Right atrium auricular region (tissue), 2 donors: ENCODE measurements around the gene PPP4R1. TPM values are rescaled to one million over a fixed set of nuclear protein-coding genes. Genes with fewer than 3 reads are reported as not detected.

Experiments used
- DNase-seq: peaks from one replicate; pipeline ENCODE4 v3.0.0-alpha.2; 2019; ENCODE audit warnings: low spot score
- H3K27ac ChIP-seq, 2 donors: fragments of 200-600 bp; sonication (generic); 1 replicate in 1 of 2; 2 replicates in 1 of 2; pipeline ENCODE4 v1.5.1; 2016 to 2019
- H3K27me3 ChIP-seq, 2 donors: fragments of 200-600 bp; sonication (generic); one replicate each; pipeline versions ENCODE4 v1.5.1 to v1.6.0; 2017 to 2019
- H3K36me3 ChIP-seq: fragments of 200-600 bp; sonication (generic); one replicate; pipeline ENCODE4 v1.5.1; 2016
- H3K4me1 ChIP-seq, 2 donors: fragments of 200-600 bp; sonication (generic); one replicate each; pipeline versions ENCODE4 v1.5.1 to v1.6.0; 2017 to 2019
- H3K4me3 ChIP-seq, 2 donors: fragments of 200-600 bp; sonication (generic); 1 replicate in 1 of 2; 2 replicates in 1 of 2; pipeline ENCODE4 v1.5.1; 2017 to 2019; ENCODE audit warnings: mild to moderate bottlenecking in 1 of 2, moderate library complexity in 1 of 2
- H3K9me3 ChIP-seq, 2 donors: fragments of 200-600 bp; sonication (generic); one replicate each; pipeline ENCODE4 v1.5.1; 2019
- CTCF ChIP-seq, 2 donors: fragments of 200-600 bp; sonication (generic); IDR thresholded peaks; one replicate each; pipeline ENCODE4 v1.5.1; 2019; ENCODE audit warnings: antibody characterized with exemption in 2 of 2
- total RNA-seq, 2 donors: library from RNA; depleted of rRNA; stranded (reverse); fragments of >200 nt; gene quantifications; one replicate each; pipeline ENCODE4 v1.1.0, GENCODE V29; 2016

PPP4R1 gene
- total RNA-seq, 2 donors from 2014 or later, result 38.9 to 51.4 TPM

GRCh38 chr18:9570255-9570654 is 44.1 kb downstream of the PPP4R1 start:
- H3K27me3 ChIP-seq, result no peaks in the 10 kb centered on the region
- DNase-seq, result no peak
- H3K9me3 ChIP-seq, result no peaks in the 10 kb centered on the region
- H3K27ac ChIP-seq, result no peak overlapping the region
- H3K4me3 ChIP-seq, result no peak overlapping the region
- H3K4me1 ChIP-seq, result no peaks in the 10 kb centered on the region
- TF ChIP-seq CTCF (IDR thresholded peaks at IDR 0.05), result no peak
- H3K36me3 ChIP-seq, result peaks cover 34% of the 10 kb centered on the region

DNA sequence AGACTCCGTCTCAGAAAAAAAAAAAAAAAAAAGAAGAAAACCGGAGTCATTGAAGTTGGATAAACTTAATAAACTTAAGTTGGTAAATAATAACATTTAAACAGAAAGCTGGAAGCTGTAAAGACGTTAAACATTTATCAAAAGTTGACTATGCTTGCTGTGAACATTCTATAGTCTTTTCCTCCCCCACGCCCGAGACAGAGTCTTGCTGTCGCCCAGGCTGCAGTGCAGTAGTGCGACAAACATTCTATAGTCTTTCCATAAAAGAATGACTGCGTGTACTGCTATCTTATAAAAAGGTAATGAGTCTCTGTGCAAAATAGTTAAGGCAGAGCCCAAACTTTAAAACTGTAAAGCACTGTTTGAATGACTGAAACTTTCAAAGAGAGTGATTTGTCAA is 45.2 kb downstream of the PPP4R1 start:
- H3K36me3 ChIP-seq, result peaks cover 34% of the 10 kb centered on the region
- no peak for TF ChIP-seq CTCF (IDR thresholded peaks at IDR 0.05)
- no peak overlapping the region for H3K27ac ChIP-seq
- H3K4me1 ChIP-seq, result peaks cover 0 to 7% of the 10 kb centered on the region in 2 donors
- H3K9me3 ChIP-seq, result no peaks in the 10 kb centered on the region
- H3K27me3 ChIP-seq, result no peaks in the 10 kb centered on the region
- no peak overlapping the region for H3K4me3 ChIP-seq
- no peak for DNase-seq

GRCh38 chr18:9568186-9568585 is 46.2 kb downstream of the PPP4R1 start:
- H3K9me3 ChIP-seq, result no peaks in the 10 kb centered on the region
- no peak overlapping the region for H3K27ac ChIP-seq
- H3K36me3 ChIP-seq, result peaks cover 38% of the 10 kb centered on the region
- no peak for TF ChIP-seq CTCF (IDR thresholded peaks at IDR 0.05)
- H3K4me3 ChIP-seq, result no peak overlapping the region
- peaks cover 0 to 11% of the 10 kb centered on the region in 2 donors for H3K4me1 ChIP-seq
- no peak for DNase-seq
- no peaks in the 10 kb centered on the region for H3K27me3 ChIP-seq

DNA sequence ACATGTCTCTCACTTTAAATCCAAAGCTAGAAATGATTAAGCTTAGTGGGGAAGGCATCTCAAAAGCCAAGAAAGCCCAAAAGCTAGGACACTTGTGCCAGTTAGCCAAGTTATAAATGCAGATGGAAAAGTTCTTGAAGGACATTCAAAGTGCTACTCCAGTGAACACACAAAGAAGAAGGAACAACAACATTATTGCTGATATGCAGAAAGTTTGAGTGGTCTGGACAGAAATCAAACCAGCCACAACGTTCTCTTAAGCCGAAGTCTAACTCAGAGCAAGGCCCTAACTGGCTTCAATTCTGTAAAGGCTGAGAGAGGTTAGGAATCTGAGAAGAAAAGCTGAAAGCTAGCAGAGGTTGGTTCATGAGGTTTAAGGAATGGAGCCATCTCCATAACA is 49.0 kb downstream of the PPP4R1 start:
- Histone ChIP-seq H3K27me3 (no peaks in the 10 kb centered on the region), H3K4me1 (peaks cover 0 to 11% of the 10 kb centered on the region in 2 donors), H3K9me3 (no peaks in the 10 kb centered on the region), H3K4me3 (no peak overlapping the region), H3K36me3 (peaks cover 53% of the 10 kb centered on the region), H3K27ac (no peak overlapping the region)
- no peak for TF ChIP-seq CTCF (IDR thresholded peaks at IDR 0.05)
- no peak for DNase-seq

DNA sequence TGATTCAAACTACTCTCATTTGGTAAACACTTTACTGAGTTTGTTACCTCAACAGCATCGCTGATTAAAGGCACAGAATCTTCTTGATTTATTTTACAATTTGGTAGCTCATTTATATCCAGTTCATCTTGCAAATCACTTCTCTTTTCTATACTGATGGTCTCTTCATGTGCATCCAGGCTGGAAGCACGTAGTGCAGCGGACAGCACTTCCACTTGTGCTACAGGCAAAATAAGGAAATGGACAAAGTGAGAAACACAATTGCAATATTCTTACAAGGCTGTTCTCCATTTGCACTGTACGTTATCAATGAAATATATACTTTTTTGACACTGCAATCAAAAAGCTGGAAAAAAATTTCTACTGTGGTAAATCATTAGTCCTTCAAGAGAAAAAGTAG is 51.0 kb downstream of the PPP4R1 start:
- no peak for DNase-seq
- H3K27ac ChIP-seq, result no peak overlapping the region
- no peak overlapping the region for H3K4me3 ChIP-seq
- H3K27me3 ChIP-seq, result no peaks in the 10 kb centered on the region
- TF ChIP-seq CTCF (IDR thresholded peaks at IDR 0.05), result no peak
- H3K36me3 ChIP-seq, result peaks cover 54% of the 10 kb centered on the region
- peaks cover 0 to 11% of the 10 kb centered on the region in 2 donors for H3K4me1 ChIP-seq
- no peaks in the 10 kb centered on the region for H3K9me3 ChIP-seq

DNA sequence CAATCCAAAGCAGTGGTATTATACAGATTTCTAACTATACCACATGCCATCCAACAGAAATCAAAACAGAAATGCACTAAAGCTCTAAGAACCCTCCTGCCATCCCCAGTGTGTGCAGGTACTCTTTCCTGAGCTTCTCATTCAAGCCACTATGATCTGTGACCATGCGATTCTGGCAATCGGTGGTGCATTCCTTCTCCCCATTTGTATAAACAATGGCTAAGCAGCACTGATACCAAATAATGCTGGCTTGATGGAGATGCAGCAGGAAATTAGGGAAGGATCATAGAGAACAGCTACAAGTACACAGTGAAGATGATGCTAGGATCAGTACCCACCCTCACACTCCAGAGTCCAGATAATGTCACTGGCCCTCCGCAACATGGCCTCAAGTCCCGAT is 51.8 kb downstream of the PPP4R1 start:
- Histone ChIP-seq H3K27me3 (no peaks in the 10 kb centered on the region), H3K27ac (no peak overlapping the region), H3K36me3 (peaks cover 57% of the 10 kb centered on the region), H3K9me3 (no peaks in the 10 kb centered on the region), H3K4me3 (no peak overlapping the region), H3K4me1 (peaks cover 0 to 11% of the 10 kb centered on the region in 2 donors)
- no peak for TF ChIP-seq CTCF (IDR thresholded peaks at IDR 0.05)
- DNase-seq, result no peak
